Liver (tissue), 3 donors: ENCODE results near the gene ACSM6.

Source experiments
- EGR1 ChIP-seq, 2 donors: IDR thresholded peaks; 2 replicates each; pipeline ENCODE4 v1.6.1; 2016 to 2018; ENCODE audit warnings: antibody characterized with exemption in 2 of 2, low read depth in 2 of 2
- GABPA ChIP-seq, 2 donors: IDR thresholded peaks in 1 of 2; conservative IDR thresholded peaks in 1 of 2; 2 replicates each; pipeline ENCODE4 v1.6.1; 2016; ENCODE audit warnings: antibody characterized with exemption in 2 of 2, mild to moderate bottlenecking in 1 of 2, moderate library complexity in 1 of 2
- HNF4G ChIP-seq: IDR thresholded peaks from 2 replicates; pipeline ENCODE4 v1.6.1; 2016; ENCODE audit warnings: antibody characterized with exemption
- NR2F2 ChIP-seq: IDR thresholded peaks from 2 replicates; pipeline ENCODE4 v1.6.1; 2016; ENCODE audit warnings: antibody characterized with exemption
- RAD21 ChIP-seq, 2 donors: IDR thresholded peaks; 2 replicates each; pipeline ENCODE4 v1.6.1; 2016; ENCODE audit warnings: antibody characterized with exemption in 2 of 2, mild to moderate bottlenecking in 2 of 2
- RXRA ChIP-seq, 2 donors: IDR thresholded peaks; 2 replicates each; pipeline ENCODE4 v1.6.1; 2017 to 2018; ENCODE audit warnings: antibody characterized with exemption in 2 of 2, mild to moderate bottlenecking in 1 of 2
- SP1 ChIP-seq: IDR thresholded peaks from 2 replicates; pipeline ENCODE4 v1.6.1; 2018; ENCODE audit warnings: antibody characterized with exemption, mild to moderate bottlenecking
- TAF1 ChIP-seq: conservative IDR thresholded peaks from 2 replicates; pipeline ENCODE4 v1.6.1; 2016; ENCODE audit warnings: antibody characterized with exemption, mild to moderate bottlenecking
- TF ChIP-seq, protein P1 (sequence below): fragments of 150-350 bp; IDR thresholded peaks from 2 replicates; pipeline ENCODE4 v1.5.1; 2017; ENCODE audit warnings: improper control_type of control experiment, low read depth, low read length; ENCODE audit not compliant: missing input control
- TF ChIP-seq, protein P2 (sequence below): IDR thresholded peaks from 2 replicates; pipeline ENCODE4 v1.6.1; 2016; ENCODE audit warnings: antibody characterized with exemption
- TF ChIP-seq, protein P3 (sequence below): IDR thresholded peaks from 2 replicates; pipeline ENCODE4 v1.6.1; 2016; ENCODE audit warnings: antibody characterized with exemption, mild to moderate bottlenecking
- TF ChIP-seq, protein P4 (sequence below): IDR thresholded peaks from 2 replicates; pipeline ENCODE4 v1.6.1; 2016; ENCODE audit warnings: antibody characterized with exemption
- donor health status: healthy.
- donor health status: healthy.

DNA sequence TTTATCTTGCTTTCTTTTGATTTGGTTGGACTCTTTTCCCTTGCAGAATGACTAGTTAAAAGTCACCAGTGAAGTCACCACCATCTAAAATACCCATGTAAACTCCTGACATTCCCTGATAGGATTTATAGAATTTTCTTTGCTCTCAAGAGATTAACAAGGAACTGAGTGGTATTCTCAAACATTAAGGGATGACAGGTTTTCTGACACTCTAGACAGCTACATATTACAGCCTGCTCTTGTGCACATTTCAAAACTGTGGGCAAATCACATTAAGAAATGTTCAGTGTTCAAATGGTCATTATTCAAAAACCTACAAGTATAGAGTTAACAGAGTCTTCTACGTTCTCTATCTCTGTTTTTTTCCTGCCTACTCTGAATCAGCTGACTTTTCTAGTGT lies 15.8 kb upstream of the ACSM6 start:
- TF ChIP-seq, protein P1, sequence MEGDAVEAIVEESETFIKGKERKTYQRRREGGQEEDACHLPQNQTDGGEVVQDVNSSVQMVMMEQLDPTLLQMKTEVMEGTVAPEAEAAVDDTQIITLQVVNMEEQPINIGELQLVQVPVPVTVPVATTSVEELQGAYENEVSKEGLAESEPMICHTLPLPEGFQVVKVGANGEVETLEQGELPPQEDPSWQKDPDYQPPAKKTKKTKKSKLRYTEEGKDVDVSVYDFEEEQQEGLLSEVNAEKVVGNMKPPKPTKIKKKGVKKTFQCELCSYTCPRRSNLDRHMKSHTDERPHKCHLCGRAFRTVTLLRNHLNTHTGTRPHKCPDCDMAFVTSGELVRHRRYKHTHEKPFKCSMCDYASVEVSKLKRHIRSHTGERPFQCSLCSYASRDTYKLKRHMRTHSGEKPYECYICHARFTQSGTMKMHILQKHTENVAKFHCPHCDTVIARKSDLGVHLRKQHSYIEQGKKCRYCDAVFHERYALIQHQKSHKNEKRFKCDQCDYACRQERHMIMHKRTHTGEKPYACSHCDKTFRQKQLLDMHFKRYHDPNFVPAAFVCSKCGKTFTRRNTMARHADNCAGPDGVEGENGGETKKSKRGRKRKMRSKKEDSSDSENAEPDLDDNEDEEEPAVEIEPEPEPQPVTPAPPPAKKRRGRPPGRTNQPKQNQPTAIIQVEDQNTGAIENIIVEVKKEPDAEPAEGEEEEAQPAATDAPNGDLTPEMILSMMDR = no peak
- TF ChIP-seq EGR1 (IDR thresholded peaks at IDR 0.05; ENCODE audit: low read depth in 2 of 2) (no peak), TAF1 (no peak), HNF4G (no peak), RAD21 (IDR thresholded peaks at IDR 0.05) (no peak), GABPA (IDR thresholded peaks at IDR 0.05 in 1 of 2, conservative IDR thresholded peaks at IDR 0.05 in 1 of 2) (no peak), SP1 (no peak), RXRA (IDR thresholded peaks at IDR 0.05) (no peak), NR2F2 (no peak)
- TF ChIP-seq, protein P2, sequence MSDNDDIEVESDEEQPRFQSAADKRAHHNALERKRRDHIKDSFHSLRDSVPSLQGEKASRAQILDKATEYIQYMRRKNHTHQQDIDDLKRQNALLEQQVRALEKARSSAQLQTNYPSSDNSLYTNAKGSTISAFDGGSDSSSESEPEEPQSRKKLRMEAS = no peak
- TF ChIP-seq, protein P3, sequence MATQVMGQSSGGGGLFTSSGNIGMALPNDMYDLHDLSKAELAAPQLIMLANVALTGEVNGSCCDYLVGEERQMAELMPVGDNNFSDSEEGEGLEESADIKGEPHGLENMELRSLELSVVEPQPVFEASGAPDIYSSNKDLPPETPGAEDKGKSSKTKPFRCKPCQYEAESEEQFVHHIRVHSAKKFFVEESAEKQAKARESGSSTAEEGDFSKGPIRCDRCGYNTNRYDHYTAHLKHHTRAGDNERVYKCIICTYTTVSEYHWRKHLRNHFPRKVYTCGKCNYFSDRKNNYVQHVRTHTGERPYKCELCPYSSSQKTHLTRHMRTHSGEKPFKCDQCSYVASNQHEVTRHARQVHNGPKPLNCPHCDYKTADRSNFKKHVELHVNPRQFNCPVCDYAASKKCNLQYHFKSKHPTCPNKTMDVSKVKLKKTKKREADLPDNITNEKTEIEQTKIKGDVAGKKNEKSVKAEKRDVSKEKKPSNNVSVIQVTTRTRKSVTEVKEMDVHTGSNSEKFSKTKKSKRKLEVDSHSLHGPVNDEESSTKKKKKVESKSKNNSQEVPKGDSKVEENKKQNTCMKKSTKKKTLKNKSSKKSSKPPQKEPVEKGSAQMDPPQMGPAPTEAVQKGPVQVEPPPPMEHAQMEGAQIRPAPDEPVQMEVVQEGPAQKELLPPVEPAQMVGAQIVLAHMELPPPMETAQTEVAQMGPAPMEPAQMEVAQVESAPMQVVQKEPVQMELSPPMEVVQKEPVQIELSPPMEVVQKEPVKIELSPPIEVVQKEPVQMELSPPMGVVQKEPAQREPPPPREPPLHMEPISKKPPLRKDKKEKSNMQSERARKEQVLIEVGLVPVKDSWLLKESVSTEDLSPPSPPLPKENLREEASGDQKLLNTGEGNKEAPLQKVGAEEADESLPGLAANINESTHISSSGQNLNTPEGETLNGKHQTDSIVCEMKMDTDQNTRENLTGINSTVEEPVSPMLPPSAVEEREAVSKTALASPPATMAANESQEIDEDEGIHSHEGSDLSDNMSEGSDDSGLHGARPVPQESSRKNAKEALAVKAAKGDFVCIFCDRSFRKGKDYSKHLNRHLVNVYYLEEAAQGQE = no peak
- TF ChIP-seq, protein P4, sequence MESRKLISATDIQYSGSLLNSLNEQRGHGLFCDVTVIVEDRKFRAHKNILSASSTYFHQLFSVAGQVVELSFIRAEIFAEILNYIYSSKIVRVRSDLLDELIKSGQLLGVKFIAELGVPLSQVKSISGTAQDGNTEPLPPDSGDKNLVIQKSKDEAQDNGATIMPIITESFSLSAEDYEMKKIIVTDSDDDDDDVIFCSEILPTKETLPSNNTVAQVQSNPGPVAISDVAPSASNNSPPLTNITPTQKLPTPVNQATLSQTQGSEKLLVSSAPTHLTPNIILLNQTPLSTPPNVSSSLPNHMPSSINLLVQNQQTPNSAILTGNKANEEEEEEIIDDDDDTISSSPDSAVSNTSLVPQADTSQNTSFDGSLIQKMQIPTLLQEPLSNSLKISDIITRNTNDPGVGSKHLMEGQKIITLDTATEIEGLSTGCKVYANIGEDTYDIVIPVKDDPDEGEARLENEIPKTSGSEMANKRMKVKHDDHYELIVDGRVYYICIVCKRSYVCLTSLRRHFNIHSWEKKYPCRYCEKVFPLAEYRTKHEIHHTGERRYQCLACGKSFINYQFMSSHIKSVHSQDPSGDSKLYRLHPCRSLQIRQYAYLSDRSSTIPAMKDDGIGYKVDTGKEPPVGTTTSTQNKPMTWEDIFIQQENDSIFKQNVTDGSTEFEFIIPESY = no peak
